ENCODE data around the gene ANKRD36C.
"Not testable (repeated sequence)": the region's sequence is repeated elsewhere in the genome, so short reads cannot be mapped to it uniquely, and the experiment has no call there.

ANKRD36C gene

DNA sequence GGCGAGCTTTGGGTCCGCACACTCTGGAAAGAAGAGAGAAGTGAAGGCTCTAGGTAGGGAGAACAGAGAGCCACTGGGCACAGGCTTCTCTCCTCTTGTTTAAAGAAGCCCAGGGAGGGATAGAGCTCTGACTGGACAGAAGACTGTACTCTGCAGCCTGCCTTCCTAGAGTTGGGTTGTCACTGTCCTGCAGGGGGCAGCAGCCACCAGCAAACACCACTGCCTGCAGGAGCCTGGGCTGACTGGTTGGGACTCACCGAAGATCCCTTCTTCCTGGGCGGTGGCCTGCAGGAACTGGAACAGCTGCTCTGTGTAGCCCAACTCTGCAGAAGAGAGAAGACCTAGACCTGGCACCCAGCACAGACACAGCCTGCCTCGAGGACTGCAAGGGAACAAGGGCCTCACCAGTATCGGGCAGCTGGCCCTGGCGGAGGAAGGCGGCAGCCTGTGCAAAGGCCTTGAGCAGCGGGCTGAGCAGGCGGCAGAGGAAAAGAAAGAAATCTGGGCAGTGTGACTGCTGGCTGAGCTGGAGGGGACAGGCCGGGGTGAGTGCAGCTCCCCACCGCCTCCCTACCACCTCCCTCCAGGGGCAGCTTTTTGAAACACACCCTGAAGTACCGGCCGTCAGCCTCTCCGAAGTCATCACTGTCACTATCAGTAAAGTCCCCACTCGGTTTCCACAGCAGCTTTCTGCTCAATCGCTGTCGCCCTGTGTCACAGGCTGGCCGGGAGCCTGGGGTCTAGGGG lies 31.2 kb upstream of the ANKRD36C start:
- not testable (repeated sequence) for H3K36me3 ChIP-seq; H3K4me3 ChIP-seq (ENCODE audit: low read depth, low read length); H3K4me1 ChIP-seq; H3K9me3 ChIP-seq; H3K27me3 ChIP-seq
- peak; percentile 81 for DNase-seq
- TF ChIP-seq, protein P1, sequence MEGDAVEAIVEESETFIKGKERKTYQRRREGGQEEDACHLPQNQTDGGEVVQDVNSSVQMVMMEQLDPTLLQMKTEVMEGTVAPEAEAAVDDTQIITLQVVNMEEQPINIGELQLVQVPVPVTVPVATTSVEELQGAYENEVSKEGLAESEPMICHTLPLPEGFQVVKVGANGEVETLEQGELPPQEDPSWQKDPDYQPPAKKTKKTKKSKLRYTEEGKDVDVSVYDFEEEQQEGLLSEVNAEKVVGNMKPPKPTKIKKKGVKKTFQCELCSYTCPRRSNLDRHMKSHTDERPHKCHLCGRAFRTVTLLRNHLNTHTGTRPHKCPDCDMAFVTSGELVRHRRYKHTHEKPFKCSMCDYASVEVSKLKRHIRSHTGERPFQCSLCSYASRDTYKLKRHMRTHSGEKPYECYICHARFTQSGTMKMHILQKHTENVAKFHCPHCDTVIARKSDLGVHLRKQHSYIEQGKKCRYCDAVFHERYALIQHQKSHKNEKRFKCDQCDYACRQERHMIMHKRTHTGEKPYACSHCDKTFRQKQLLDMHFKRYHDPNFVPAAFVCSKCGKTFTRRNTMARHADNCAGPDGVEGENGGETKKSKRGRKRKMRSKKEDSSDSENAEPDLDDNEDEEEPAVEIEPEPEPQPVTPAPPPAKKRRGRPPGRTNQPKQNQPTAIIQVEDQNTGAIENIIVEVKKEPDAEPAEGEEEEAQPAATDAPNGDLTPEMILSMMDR (IDR thresholded peaks at IDR 0.05; ENCODE audit: low read depth, low read length) = peak; percentile 65

DNA sequence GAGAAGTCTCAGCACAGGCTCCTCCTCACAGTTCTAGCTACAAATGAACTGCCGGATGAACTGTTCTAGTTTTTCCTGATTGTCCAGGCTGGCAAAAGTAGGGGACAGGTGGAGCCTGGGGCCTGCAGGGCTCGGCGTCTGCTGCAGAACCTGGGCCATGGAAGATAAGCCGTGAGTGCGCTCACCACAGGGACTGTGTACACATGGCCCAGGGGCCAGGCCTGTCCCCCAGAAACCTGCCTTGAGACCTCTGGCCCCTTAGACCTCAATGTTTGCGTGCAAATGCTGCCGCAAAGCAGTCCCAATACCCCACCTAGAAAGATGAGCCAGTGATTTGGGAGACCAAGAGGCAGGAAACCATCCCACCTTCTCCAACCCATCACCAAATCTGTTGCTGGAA lies 30.5 kb upstream of the ANKRD36C start:
- H3K36me3 ChIP-seq; H3K4me3 ChIP-seq (ENCODE audit: low read depth, low read length); H3K9me3 ChIP-seq; H3K27me3 ChIP-seq; H3K4me1 ChIP-seq; DNase-seq: not testable (repeated sequence)

DNA sequence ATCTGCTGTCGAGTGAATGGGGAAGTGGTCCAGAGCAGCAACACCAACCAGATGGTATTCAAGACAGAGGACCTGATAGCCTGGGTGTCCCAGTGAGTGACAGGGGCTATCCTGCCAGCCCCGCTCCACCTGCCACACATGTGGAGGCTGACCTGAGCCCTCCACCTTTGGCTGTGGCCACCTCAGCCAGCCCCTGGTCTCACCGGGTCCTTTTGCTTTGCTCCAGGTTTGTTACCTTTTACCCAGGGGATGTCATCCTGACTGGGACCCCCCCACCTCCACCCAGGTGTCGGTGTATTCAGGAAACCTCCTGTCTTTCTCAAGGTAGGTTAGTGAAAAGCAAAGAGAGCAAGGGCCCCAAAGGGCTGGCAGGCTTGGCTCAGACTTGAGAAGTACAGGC lies 29.5 kb upstream of the ANKRD36C start:
- not testable (repeated sequence) for H3K36me3 ChIP-seq; H3K27me3 ChIP-seq; H3K4me1 ChIP-seq; DNase-seq; H3K9me3 ChIP-seq; H3K4me3 ChIP-seq (ENCODE audit: low read depth, low read length)

GRCh38 chr2:96019909-96020590 lies 28.4 kb upstream of the ANKRD36C start:
- not testable (repeated sequence) for H3K36me3 ChIP-seq; H3K4me3 ChIP-seq (ENCODE audit: low read depth, low read length); DNase-seq; H3K9me3 ChIP-seq; H3K4me1 ChIP-seq; H3K27me3 ChIP-seq

DNA sequence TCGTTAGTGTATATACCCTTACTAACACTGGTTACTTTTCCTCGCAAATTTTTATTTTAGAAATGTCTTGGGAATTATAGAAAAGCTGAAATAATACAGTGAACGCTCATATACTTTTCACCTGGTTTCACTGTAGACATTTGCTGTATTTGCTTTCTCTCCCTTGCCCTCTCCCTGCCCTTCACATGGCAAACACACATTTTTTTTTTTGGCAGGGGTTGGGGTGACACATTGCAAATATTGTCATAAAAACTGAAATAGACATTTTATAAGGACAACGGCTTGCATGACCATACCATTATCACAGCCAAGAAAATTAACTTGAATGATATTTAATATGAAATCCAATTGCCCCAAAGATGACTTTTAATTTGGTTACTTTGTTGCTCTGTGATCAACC lies 24.7 kb upstream of the ANKRD36C start:
- not testable (repeated sequence) for H3K36me3 ChIP-seq; H3K4me1 ChIP-seq; H3K9me3 ChIP-seq; H3K27me3 ChIP-seq; DNase-seq; H3K4me3 ChIP-seq (ENCODE audit: low read depth, low read length)

GRCh38 chr2:96012792-96013264 lies 21.2 kb upstream of the ANKRD36C start:
- not testable (repeated sequence) for H3K4me1 ChIP-seq; H3K9me3 ChIP-seq; DNase-seq; H3K36me3 ChIP-seq; H3K4me3 ChIP-seq (ENCODE audit: low read depth, low read length); H3K27me3 ChIP-seq

DNA sequence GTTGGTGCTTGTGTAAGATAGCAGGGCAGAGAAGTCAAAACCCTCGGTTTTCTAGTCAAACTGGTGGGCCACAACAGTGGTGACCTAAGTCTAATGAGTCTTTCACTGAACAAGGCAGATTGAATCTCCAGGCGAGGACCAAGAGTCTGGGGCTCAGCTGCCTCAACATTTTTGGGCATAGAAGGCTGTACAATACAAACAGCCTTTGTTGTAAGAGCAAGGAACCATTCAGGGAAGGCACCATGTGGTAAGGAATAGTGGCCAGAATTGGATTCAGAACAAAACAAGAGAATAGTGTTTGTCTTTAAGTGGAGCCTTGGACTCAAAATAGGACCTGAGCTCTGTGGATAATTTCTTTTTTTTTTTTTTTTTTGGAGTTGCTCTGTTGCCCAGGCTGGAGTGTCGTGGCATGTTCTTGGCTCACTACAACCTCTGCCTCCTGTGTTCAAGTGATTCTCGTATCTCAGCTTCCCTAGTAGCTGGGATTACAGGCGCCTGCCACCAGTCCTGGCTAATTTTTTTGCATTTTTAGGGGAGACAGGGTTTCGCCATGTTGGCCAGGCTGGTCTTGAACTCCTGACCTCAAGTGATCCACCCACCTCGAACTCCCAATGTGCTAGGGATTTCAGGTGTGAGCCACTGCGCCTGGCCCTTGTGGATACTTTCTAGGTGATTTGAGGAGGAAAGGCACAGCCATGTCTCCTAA lies 20.6 kb upstream of the ANKRD36C start:
- not testable (repeated sequence) for H3K36me3 ChIP-seq; H3K27me3 ChIP-seq; H3K9me3 ChIP-seq; H3K4me3 ChIP-seq (ENCODE audit: low read depth, low read length); H3K4me1 ChIP-seq; DNase-seq

- H3K36me3 ChIP-seq; H3K4me1 ChIP-seq; H3K4me3 ChIP-seq (ENCODE audit: low read depth, low read length); H3K27me3 ChIP-seq; H3K9me3 ChIP-seq: not testable (repeated sequence)
- peak; percentile 22 for DNase-seq
Measured at GRCh38 chr2:96011129-96011455, 19.5 kb upstream of the ANKRD36C start.

- H3K4me1 ChIP-seq, H3K9me3 ChIP-seq, H3K36me3 ChIP-seq, H3K27me3 ChIP-seq: not testable (repeated sequence)
- DNase-seq = peak; percentile 92
- H3K4me3 ChIP-seq (ENCODE audit: low read depth, low read length) = peak overlapping the region; percentile 45
Measured at GRCh38 chr2:96010320-96011128, 18.9 kb upstream of the ANKRD36C start.

GRCh38 chr2:96009833-96010232 lies 18.2 kb upstream of the ANKRD36C start:
- H3K27me3 ChIP-seq, H3K9me3 ChIP-seq, H3K4me1 ChIP-seq, DNase-seq, H3K36me3 ChIP-seq: not testable (repeated sequence)
- peak overlapping the region; percentile 45 for H3K4me3 ChIP-seq (ENCODE audit: low read depth, low read length)

- not testable (repeated sequence) for H3K4me3 ChIP-seq (ENCODE audit: low read depth, low read length); H3K27me3 ChIP-seq; H3K36me3 ChIP-seq; DNase-seq; H3K4me1 ChIP-seq; H3K9me3 ChIP-seq
Measured at GRCh38 chr2:96008051-96008450, 16.4 kb upstream of the ANKRD36C start.

DNA sequence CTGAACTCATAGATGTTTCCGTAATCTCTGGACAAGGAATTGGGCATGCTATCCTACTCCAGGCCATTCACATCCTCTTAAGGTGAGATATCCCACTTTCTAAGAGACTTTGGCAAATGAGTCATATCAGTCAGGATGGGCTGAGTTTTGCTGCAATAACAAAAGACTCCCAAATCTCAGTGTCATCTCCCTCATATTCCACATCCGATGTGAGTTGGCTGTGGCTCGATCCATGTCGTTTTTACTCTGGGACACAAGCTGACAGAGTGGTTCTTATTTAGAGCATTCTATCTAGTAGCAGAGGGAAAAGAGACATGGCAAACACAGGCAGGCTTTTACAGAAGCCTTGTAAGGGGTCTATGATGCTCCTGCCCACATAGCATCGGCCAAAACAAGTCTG lies 14.6 kb upstream of the ANKRD36C start:
- not testable (repeated sequence) for H3K4me3 ChIP-seq (ENCODE audit: low read depth, low read length); H3K27me3 ChIP-seq; H3K9me3 ChIP-seq; DNase-seq; H3K36me3 ChIP-seq; H3K4me1 ChIP-seq
